HG03135 (cell line): ENCODE measurements around the gene BCHE.

Source experiments
- ATAC-seq: cut with Tn5 transposase; IDR thresholded peaks from one replicate; pipeline ENCODE4 v1.9.1; 2021; ENCODE audit warnings: mild to moderate bottlenecking, moderate library complexity; ENCODE audit not compliant: unreplicated experiment

BCHE gene

GRCh38 chr3:165837058-165837525, at the start of gene BCHE:
Gene BCHE, minus strand, starts transcription at chr3:165837423. Its CDS starts 6,390 bp downstream, at chr3:165831033.
- no peak for ATAC-seq

- no peak for ATAC-seq
Measured at GRCh38 chr3:165885558-165886270, 48.5 kb upstream of the BCHE start.

- ATAC-seq: no peak
Measured at GRCh38 chr3:165884518-165884917, 47.3 kb upstream of the BCHE start.

- no peak for ATAC-seq
Measured at GRCh38 chr3:165883863-165884478, 46.7 kb upstream of the BCHE start.

- no peak for ATAC-seq
Measured at GRCh38 chr3:165883117-165883516, 45.9 kb upstream of the BCHE start.

- ATAC-seq: no peak
Measured at GRCh38 chr3:165875644-165876043, 38.4 kb upstream of the BCHE start.

- no peak for ATAC-seq
Measured at GRCh38 chr3:165874663-165875489, 37.7 kb upstream of the BCHE start.

GRCh38 chr3:165868088-165868487, 30.9 kb upstream of the BCHE start:
- ATAC-seq: no peak

GRCh38 chr3:165859061-165859460, 21.8 kb upstream of the BCHE start:
- no peak for ATAC-seq

- ATAC-seq: no peak
Measured at GRCh38 chr3:165855581-165855980, 18.4 kb upstream of the BCHE start.

- no peak for ATAC-seq
Measured at GRCh38 chr3:165854696-165855095, 17.5 kb upstream of the BCHE start.

- ATAC-seq: no peak
Measured at GRCh38 chr3:165852711-165853110, 15.5 kb upstream of the BCHE start.

- no peak for ATAC-seq
Measured at GRCh38 chr3:165852191-165852590, 15.0 kb upstream of the BCHE start.

- ATAC-seq: no peak
Measured at GRCh38 chr3:165846056-165846455, 8.8 kb upstream of the BCHE start.

GRCh38 chr3:165839296-165840076, 2.3 kb upstream of the BCHE start:
- no peak for ATAC-seq

- no peak for ATAC-seq
Measured at GRCh38 chr3:165837801-165838200, 578 bp upstream of the BCHE start.

- no peak for ATAC-seq
Measured at GRCh38 chr3:165835431-165835830, 1.8 kb downstream of the BCHE start.

GRCh38 chr3:165830746-165831145, 6.5 kb downstream of the BCHE start:
- no peak for ATAC-seq

- ATAC-seq: no peak
Measured at GRCh38 chr3:165827883-165828282, 9.3 kb downstream of the BCHE start.

- no peak for ATAC-seq
Measured at GRCh38 chr3:165827233-165827632, 10.0 kb downstream of the BCHE start.

- no peak for ATAC-seq
Measured at GRCh38 chr3:165820671-165821123, 16.5 kb downstream of the BCHE start.
